ENCODE measurements around the gene HEXIM2.
A peak's percentile ranks its signal among the peaks of the same experiment; 100 is the strongest.

The HEXIM2 gene

DNA sequence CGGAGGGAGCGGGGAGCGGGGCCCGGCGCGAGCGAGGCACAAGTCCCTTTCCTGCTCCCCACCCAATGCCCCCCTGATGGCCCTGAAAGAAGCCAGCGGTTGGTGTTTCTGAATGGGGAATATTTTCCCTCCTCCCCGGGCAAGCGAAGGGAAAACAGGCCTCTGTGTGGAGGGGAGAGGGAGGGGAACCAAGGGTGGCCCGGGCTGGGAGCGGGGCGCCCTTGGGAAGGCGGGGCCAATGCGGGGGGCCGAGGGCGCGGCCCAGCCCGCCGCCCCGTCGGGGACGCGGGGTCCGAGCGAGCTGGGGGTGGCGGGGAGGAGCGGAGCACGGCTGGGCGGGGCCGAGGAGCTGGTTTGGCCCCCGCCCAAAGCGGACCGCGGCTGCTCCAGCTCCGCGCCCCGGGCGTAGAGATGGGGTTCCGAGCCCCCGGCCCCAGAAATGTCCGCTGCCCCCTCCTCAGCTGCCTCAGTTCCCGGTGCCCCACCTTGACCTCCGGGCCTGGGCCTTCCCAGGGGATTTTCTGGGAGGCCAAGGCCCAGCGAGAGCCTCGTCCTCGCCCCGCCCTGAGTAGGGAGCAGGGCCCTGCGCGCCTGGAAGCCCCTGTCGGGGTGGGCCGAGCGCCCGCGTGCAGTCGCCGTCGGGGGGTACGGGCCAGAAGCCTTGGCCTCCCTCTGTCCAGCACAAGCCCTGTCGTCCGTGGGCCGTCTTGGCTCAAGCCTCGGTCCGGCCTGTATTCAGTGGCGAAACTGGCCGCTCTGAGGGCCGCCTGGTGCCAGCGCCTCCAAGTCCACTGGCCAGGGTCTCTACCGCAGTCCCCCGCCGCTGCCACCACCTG lies 17.3 kb upstream of the HEXIM2 start:
- DNase-seq (ENCODE audit: low read depth): no peak

DNA sequence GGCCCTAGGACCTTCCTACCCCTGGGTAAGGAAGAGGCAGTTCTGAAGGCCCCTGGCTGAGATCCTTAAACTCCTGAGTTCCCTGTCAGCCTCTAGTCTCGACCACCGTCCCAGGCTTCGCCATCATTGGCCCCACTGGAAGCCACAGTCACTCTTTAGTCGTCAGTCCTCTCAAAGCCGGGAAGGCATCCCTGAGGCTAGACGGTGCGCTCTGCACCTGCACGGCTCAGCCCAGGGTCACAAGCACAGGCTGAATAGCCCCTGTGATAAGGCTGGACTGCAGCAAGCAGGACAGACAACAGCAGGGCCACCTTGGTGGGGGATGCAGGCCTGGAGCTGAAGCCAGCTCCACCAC lies 16.7 kb upstream of the HEXIM2 start:
- no peak for DNase-seq (ENCODE audit: low read depth)

DNA sequence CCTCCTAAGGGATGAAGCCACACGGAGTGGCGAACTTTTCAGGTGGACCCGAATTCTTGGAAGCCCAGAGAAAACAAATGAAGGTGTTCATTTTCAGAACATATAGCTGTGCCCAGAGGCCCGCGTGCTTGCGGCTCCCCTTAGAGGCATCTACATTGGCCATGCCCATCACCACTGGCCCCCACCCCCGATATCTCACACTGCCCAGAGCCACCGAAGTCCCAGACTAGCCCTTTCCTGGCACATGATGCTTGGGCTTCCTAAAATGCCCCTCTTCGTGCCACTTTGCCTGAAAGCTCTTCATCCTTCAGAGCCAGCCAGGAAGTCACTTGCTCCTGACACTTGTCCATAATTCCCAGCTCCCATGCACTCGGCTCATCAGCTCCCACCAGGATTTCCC lies 15.5 kb upstream of the HEXIM2 start:
- DNase-seq (ENCODE audit: low read depth): no peak

DNA sequence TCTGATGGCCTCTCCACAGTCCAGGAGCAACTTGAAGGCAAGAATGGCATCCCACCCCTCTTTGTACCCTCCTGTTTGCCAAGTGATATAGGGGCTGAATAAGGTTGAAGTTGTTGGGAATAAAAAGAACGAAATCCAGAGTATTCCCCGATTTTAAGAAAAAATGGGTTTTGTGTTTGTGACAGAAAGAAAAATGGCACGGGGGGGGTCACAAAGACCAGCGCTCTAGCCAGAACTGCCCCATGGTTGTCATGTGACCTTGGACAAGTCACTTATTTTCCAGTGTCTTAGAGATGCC lies 15.1 kb upstream of the HEXIM2 start:
- no peak for DNase-seq (ENCODE audit: low read depth)

DNA sequence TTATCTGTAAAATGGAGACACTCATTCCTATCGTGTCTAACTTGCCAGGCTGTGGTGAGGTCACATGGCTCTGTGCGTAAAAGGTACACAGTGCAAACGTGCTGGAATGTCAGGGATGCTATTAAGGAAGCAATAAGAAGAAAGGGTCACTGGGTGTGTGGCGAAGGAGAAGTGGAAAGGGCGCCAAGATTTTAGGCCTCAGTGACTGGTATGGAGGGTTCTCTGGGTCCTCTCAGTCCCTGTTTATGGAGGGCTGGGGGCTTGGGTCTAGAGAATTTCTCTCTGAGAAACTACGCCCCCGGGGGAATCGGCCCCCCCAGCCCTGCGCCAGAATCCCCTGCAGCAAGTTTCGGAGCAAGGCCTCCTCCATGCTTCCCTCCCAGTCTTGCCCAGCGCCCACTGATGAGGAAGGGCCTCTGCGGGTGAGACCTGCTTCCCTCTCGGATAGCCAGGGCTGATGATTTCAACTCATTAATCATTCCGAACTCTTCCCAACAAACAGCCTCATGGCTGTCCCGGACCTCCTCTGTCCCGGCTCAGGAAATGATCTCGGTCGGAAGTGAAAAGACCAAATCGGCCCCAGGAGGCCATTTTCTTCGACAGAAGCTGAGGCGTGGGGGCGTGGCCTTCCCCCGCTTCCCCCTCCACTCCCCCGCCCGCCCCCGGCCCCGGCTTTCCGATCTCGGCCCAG lies 14.6 kb upstream of the HEXIM2 start:
- DNase-seq (ENCODE audit: low read depth): no peak

DNA sequence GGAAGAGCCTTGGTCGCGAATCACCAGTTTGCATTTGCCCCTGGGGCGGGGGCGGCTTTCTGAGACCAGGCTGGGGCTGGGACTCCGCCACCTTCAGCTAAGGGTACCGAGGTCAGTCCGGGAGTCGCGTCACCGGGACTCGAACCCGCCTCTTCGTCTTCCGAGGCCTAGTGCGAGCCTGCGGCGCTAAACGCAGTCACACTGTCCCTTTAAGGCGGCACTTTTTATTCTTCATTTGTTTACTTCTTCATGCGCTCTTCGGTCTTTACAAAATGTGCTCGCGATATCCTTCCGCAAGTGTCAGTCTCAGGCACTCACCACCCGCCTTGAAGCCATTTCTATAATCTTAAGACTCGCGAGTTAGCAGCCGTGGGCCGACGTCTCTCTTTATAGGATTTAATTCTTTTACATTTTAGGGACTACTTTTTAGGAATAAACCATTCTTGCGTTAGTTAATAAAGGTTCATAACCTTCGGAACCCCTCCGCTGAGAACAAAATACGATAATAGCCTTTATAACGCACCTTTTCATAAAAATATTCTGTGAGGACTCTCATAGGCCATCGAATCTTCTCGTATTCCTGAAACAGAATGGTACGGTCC lies 14.0 kb upstream of the HEXIM2 start:
- DNase-seq (ENCODE audit: low read depth): peak; percentile 66

DNA sequence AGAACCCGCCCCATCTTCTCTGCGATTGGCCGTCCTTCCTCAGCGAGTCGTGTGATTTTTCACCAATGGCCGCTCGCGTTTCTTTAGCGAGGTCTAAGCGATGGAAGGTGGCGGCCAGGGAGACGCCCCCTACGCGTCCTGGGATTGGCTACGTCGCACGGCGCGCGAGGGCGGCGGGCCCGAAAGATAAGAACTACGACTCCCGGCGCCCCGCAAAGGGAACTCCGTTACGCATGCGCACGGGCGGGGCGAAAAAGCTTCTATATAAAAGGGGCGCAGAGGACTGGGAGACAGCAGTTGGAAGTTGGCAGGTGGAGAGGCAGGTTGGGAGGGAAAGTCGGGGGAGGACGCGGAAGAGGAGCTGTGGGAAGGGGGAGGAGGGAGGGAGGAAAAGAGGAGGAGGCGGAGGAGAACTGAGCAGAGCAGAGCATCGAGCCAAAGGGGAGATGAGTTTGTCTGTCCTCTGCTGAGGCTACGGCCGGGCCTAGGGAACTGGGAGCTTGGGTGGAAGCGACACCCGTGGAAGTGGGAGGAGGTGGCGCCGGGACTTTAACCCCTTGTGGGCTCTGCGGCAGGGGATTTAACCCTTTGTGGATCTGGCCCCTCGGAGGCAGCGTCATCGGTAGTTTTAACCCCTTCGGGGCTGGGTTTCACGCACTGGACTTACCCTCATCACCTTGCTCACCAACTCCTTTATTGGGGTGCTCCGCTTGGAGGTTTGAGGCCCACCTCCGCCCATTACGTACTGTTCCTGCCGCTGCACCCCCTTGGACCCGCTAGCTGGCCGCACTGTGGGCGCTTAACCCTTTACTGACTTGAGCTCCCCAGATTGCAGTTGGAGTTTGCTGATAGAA lies 13.3 kb upstream of the HEXIM2 start, which contains the start of gene HEXIM1:
HEXIM1 (plus strand) TSS at position 293 of the 854 bp plus-strand sequence. CDS start 716 bp downstream, outside the sequence.
- peak; percentile 98 for DNase-seq (ENCODE audit: low read depth)

DNA sequence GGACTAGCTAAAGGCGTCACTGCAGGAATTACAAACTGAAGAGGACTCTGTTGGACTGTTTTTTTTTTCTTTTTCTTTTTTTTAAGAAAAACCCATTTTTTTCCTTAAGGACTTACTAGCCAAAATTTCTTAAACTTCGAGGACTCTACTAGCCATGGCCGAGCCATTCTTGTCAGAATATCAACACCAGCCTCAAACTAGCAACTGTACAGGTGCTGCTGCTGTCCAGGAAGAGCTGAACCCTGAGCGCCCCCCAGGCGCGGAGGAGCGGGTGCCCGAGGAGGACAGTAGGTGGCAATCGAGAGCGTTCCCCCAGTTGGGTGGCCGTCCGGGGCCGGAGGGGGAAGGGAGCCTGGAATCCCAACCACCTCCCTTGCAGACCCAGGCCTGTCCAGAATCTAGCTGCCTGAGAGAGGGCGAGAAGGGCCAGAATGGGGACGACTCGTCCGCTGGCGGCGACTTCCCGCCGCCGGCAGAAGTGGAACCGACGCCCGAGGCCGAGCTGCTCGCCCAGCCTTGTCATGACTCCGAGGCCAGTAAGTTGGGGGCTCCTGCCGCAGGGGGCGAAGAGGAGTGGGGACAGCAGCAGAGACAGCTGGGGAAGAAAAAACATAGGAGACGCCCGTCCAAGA lies 12.5 kb upstream of the HEXIM2 start:
- DNase-seq (ENCODE audit: low read depth): peak; percentile 67

DNA sequence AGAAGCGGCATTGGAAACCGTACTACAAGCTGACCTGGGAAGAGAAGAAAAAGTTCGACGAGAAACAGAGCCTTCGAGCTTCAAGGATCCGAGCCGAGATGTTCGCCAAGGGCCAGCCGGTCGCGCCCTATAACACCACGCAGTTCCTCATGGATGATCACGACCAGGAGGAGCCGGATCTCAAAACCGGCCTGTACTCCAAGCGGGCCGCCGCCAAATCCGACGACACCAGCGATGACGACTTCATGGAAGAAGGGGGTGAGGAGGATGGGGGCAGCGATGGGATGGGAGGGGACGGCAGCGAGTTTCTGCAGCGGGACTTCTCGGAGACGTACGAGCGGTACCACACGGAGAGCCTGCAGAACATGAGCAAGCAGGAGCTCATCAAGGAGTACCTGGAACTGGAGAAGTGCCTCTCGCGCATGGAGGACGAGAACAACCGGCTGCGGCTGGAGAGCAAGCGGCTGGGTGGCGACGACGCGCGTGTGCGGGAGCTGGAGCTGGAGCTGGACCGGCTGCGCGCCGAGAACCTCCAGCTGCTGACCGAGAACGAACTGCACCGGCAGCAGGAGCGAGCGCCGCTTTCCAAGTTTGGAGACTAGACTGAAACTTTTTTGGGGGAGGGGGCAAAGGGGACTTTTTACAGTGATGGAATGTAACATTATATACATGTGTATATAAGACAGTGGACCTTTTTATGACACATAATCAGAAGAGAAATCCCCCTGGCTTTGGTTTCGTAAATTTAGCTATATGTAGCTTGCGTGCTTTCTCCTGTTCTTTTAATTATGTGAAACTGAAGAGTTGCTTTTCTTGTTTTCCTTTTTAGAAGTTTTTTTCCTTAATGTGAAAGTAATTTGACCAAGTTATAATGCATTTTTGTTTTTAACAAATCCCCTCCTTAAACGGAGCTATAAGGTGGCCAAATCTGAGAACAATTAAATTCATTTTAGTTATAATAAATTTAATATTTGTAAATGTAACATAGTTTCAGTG lies 11.7 kb upstream of the HEXIM2 start:
- DNase-seq (ENCODE audit: low read depth): no peak

DNA sequence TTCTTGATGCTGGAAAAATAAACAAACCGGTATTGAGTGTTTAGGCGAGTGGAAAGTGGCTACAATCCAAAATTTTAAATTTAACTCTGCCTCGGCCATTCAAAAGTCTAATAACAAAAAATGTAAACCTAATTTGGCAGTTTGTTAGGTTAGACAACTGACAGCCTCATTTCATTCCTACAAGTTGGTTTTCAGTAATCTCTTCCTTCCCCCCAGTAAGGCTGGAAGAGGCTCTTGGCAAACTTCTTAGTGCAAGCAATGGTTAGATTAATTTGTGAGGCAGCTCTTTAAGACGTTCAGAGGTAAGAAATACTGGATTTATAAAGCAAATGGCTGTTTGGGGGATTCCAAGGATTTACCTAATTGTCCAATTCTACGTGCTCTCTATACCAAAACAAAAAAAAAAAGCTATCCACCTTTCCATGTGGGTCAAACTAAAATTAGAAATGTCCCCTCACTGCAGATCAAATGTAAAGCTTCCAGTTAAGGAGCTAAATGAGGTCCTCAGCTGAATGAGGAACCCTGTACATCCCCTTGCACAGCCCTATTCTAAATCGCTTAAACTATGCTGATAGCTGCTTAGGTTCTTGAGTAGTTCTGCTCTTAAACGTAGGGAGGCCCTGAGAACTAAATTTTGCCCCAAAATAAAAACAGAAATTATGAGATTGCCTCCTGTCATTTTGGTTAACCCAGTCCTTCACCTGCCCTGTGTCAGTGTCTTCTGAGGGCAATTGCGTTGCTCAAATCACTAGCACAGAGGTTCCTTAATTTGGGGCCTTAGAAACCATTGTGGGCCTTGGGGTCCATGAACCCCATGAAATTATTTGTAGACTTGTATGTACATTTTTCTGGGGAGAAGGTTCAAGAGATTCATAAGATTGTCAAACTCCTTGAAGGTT lies 10.5 kb upstream of the HEXIM2 start:
- DNase-seq (ENCODE audit: low read depth): no peak

DNA sequence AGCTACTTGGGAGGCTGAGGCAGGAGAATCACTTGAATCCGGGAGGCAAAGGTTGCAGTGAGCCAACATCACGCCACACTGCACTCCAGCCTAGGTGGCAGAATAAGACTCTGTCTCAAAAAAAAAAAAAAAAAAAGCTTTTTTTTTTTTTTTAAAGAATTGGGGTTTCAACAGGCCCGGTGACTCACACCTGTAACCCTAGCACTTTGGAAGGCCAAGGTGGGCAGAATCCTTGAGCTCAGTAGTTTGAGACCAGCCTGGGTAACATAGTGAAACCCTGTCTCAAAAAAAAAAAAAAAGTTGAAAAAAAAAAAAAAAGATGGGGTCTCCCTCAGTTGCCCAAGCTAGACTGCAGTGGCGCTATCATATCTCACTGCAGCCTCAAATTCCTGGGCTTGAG lies 6.6 kb upstream of the HEXIM2 start:
- DNase-seq (ENCODE audit: low read depth): no peak

DNA sequence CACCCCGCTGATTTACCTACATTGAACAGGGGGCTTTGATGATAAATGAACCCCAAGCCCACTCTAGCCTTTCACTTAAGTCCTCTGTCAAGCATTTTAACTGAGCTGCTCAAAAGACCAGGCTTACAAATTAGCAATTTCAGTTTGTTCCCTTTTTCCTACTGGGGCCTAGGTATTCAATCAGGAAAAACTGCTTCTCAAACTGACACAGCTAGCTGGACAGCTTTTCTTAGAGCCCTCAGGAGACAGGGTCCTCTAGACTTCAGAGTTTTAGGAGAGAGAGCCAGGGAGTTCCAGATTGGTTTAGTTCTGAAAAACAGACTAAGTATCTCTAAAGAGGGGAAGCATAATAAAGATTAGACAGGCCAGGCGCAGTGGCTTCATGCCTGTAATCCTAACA lies 6.2 kb upstream of the HEXIM2 start:
- DNase-seq (ENCODE audit: low read depth): no peak

DNA sequence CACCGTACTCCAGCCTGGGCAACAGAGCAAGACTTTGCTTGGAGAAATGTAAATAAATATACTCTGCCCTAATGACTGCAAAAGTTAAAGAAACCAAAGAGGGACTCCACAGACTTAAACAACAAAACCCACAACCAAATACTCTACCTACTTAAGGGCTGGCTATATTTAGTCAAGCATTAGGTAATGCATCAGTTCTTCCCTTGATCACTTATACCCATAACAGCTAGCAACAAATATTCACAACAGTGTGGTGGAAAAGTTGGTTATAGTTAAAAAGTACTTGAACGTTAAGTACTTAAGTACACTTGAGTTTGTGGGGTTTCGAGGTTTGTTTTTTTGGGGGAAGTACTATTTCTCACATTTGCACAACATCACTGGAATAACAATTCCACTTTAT lies 5.4 kb upstream of the HEXIM2 start:
- no peak for DNase-seq (ENCODE audit: low read depth)

DNA sequence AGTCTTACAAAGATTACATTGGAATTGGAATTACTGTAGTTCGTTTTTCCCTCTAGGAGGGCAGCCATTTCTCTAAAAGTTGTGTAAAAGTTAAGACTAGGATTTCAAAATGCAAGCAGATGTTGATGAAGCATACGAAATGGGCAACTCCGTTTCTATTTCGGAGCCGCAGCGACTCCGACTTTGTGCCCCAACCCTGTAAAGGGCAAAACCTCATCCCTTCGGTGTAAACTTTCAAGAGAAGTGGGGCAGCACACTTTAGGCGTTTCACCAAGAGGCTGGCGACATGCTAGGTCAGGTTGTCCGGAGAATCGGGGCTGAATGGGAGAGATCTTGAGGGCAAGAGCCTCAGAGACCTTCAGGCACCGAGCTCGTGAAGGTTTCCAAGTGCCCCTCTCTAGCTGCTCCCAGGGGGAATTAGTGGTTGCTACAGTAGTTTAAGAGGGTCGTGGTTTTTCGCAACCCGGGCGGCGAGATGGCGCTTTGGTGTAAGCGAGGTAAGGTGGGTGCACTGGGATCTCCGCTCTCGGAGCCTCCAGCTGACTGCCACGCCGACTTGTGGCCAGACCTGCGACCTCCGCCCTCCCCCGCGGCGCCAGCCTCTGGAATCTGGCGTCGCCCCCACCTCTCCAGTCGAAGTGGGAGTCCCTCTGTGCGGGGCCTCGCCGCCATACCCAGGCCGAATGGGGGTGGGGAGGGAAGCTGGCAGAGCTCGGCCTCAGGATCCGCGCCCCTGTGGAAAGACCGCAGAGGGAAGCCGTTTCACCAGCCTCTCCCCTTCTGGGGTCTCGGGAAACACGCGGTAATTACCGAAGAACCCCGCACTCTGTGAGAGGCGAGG lies 1.0 kb upstream of the HEXIM2 start:
- peak; percentile 49 for DNase-seq (ENCODE audit: low read depth)

DNA sequence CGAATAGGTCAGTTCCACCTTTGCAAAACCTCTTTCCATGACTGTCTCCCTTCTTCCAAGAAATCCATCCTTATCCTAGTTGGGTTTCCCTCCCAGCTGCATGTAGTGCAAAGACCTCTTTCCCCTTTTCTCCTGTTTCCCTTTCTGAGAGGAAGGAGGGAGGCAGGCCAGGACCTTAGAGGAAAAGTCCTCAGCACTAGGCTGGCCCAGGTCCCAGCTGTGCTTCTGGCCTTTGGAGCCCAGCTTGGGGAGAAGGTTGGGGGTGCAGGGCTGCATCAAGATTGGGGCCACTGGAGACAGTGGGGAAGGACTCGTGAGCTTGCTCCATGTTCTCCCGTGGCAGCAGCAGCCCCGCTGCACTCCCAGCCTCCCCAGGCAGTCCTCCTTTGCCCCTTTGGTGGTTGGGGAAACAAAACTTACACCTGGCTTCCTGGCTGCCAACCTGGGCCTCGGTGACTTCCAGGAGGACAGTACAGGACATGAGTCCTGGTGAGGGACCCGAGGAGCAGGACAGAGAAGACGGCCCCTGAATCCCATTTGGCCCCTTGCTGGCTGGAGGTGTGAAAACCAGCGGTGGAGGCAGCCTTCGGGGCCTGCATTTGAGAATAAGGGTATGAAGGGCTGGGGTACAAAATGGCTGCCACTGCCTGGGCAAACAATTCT lies 481 bp downstream of the HEXIM2 start:
- no peak for DNase-seq (ENCODE audit: low read depth)

DNA sequence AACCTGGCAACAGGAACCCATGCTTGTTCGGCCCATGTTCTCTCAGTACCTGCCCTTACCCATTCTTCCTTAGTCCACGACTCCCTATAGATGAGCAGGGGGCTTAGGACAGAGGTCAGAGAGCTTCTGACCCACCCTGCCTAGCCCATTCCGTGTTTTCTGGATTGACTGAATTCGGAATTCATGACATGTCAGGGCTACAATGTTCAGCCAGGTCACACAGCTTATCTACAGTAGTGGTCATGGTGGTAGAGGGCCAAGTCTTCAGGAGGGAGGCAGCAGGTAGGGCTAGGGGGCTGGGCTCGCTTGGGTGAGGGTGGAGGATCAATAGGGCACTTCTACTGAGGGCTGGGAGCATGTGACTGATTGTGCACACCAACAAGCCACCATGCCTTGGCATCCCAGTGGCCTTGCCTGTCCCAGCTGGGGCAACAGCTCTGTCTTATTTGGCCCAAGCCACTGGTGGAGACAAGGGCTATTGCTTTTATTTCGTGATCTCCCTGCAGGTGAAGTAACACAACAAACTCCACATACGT lies 3.1 kb downstream of the HEXIM2 start:
- no peak for DNase-seq (ENCODE audit: low read depth)

DNA sequence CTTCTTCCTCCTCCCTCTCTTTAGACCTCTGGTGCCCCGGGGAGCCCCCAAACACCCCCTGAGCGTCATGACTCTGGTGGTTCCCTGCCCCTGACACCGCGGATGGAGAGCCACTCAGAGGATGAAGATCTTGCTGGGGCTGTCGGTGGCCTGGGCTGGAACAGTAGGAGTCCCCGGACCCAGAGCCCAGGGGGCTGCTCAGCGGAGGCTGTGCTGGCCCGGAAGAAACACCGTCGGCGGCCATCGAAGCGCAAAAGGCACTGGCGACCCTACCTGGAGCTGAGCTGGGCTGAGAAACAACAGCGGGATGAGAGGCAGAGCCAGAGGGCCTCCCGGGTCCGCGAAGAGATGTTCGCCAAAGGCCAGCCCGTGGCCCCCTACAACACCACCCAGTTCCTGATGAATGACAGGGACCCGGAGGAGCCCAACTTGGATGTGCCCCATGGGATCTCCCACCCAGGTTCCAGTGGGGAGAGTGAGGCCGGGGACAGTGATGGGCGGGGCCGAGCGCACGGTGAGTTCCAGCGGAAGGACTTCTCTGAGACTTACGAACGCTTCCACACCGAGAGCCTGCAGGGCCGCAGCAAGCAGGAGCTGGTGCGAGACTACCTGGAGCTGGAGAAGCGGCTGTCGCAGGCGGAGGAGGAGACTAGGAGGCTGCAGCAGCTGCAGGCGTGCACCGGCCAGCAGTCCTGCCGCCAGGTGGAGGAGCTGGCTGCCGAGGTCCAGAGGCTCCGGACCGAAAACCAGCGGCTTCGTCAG lies 7.5 kb downstream of the HEXIM2 start:
- no peak for DNase-seq (ENCODE audit: low read depth)
